NCI-H187 (cell line): Measurements from ENCODE around the gene C14orf119.

ENCODE experiments used
- DNase-seq, 2 experiments: peaks; one replicate each; lab custom pipeline; 2025; lab: John Stamatoyannopoulos, UW

C14orf119 gene

DNA sequence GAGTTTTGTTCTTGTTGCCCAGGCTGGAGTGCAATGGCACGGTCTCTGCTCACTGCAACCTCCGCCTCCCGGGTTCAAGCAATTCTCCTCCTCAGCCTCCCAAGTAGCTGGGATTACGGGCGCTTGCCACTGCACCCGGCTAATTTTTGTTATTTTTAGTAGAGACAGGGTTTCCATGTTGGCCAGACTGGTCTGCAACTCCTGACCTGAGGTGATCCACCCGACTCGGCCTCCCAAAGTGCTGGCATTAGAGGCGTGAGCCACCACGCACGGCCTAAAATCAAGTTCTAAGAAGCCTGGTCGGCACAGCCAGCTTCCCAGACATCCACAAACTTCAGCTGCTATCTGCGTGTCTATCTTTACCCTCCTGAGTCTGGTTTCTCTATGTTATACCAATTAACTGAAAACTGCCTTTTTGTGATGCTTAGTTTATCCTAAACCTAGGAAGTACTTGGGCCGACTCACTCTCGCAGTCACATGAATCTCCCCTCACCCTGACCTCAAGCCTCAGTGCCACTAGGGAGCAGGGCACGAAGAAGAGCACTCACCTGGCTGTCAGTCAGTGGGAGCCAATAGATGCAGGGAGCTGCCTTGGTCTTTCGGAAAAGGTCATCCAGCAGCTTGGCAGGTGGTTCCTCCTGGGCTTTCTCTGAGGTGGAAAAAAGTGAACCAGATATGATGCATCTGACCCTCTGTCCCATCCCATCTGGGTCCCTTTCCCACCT is 34.6 kb upstream of the C14orf119 start:
- no peak for DNase-seq

DNA sequence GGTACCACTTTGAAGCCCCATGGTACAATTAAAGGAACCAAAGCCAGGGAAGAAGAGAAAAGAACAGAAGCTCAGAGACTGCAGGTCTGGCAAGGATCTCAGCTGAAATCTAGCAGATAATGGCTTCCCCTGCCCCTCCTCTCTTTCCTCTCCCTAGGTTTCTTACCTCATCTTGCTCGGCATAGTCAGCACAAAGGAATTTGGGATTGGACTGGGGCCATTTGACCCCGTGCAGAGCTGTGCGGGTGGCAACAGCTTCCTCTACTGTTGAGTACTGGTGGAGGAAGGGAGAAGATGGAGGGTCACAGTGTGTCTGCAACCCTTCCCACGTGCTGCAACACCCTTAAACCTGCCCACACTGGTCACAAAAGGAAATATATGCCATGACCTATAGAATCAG is 33.3 kb upstream of the C14orf119 start:
- no peak for DNase-seq

DNA sequence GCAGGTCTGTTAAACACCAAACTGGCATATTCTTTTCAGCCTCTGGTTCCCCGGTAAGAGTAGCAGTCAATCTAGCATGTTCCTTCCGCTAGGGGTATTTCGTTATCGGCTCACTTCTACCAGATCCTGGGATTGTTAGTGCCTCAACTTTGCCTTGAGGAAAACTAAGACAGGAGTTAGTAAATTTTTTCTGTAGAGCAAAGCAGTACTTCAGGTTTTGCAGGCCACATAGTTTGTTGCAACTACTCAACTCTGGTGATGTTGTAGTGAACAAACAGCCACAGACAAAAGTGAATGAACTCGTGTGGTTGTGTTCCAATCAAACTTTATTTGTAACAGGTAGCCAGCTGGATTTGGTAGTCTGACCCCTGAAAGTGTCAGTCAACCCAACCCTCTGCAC is 31.7 kb upstream of the C14orf119 start:
- no peak for DNase-seq

DNA sequence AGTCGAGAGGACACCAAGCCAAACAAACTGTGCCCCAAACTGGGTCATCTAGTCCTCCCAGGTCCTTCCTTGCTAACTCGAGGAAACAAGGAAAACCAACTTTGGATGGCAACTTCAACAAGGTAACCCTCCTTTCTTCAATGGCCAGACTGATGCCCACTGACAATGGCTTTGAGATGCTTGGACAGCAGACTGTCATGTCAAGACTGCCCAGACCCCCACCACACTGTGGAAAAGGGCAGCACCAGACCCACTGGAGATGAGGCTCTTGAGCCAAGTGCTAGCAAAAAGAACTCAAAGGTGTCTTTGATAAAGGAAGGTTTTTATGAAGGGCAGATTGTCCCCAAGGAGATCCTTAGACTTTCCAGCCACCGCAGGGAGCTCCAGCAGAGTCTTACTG is 28.9 kb upstream of the C14orf119 start:
- no peak for DNase-seq

DNA sequence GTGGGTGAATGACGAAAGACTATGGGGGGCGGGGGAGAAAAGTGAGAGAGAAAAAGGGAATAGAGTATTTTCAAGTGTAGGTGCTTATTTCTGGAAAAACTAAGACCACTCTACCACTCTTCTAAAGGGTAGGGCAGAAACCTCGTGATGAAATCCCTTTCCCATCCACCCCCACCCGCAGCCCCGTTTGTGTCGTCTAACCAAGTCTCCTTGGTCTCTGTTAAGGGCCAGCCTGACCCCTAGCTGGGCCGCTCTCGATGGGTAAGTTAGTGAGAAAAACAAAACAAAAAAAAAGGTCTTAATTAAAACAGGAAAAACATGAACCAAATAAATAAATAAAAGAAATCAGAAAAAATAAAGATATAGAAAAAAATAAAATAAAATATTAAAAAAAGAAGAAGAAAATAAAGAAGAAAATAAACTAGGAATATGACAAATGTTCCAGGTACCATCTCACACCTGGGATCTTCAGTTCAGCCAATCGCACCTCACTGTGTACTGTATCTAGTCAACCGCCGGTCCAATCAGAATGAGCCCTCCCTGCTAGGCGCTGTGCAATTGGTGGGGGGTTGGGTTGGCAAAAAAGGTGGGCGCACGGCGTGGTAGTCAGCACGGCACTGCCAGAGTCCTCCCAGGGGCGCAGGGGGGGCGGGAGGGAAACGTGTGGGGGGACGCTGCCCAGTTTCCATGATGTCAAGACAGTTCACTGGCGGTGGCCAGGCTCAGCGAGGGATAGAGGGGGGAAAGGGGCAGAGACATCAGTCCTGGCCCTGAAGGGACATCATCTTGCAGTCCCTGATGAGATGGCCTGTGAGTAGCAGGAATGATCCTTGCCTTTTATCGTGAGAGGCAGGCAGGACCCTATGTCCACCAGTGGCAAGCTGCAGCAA is 28.2 kb upstream of the C14orf119 start:
- DNase-seq: no peak

DNA sequence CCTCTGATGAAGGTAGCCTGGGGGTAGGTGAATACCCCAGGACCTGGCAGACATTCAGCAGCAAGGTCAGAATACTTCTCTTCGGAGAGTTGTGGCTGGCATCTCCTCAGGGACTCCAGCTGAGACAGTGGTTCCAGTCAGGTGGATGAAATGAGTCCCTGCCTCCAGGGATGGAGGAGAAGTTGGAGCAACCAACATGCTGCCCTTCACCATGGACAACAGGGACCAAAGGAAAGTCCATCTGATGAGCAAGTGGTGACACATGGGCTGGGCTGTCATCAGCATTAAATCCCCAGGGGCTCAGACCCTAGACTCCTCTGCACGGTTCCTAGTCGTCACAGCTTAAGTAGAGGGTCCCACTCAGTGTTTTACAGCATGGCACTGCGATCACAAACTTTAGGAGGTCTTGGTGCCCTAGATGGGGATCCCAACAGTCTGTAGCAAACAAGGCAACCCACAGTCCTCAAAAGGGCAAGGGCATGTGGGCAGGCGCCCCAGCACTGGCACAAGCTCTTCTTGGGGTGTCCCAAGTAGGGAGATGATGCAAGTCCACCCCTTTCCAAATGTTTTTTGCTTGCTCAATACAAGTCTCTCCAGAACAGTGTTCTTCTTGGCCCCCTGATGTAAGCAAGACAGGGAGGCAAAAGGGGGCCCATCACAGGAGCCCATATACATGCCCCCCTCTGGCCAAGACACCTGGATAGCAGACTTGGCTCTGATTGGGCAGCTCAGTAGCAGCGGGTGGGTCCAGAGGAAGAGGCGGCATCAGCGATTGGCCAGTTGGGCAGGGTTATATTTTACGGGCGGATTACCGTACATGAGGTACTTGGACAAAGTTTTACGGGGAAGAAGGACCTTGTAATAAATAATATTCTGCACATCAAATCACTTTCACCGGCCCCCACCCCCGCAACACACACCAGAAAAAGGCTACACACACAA is 27.2 kb upstream of the C14orf119 start:
- no peak for DNase-seq

DNA sequence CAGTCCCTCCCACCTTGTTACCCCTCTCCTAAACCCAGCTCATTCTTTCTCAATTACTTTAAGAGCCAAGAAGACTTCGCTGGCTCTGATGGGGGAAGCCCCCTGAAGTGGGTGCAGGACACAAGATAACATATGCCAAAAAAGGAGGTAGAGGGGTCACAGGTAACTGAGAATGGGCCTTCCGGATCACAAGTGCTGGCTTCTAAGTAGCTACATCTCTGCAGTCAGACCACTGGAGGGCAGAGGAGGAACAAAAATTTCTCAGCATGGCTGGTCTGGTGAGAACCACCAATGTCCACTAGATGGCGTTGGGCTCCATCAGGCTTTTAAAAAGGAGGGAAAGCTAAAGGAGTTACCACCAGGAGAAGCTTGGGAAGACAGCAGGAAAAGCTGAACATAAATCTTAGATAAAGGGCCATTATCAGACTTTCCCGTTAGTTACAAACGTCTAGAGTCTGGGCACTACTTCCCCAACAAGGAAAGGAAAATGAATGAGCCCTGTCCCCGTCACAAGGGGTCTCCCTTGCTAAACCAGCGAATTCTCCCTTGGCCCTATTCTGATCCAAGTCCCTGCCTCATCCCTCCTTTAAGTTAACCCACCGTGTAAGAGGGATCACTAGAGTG is 26.4 kb upstream of the C14orf119 start:
- no peak for DNase-seq

DNA sequence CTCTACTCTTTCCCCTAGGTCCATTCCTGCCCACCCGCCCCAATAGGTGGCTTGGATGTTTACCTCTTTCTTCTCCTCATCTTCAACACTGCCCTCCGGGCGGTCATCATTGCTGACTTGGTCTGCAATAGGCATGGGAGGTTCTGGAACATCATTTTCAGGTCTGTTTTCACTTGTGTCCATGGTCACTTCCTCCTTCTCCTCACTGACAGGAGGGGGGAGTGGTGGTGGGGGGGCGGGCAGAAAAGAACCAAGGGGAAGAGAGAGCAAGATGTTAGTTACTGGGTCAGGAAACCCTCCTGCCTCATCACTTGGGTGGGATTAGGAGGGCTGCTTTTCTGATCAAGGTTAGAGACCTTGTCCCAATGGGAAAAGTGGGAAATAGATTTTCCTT is 25.9 kb upstream of the C14orf119 start:
- DNase-seq: no peak

DNA sequence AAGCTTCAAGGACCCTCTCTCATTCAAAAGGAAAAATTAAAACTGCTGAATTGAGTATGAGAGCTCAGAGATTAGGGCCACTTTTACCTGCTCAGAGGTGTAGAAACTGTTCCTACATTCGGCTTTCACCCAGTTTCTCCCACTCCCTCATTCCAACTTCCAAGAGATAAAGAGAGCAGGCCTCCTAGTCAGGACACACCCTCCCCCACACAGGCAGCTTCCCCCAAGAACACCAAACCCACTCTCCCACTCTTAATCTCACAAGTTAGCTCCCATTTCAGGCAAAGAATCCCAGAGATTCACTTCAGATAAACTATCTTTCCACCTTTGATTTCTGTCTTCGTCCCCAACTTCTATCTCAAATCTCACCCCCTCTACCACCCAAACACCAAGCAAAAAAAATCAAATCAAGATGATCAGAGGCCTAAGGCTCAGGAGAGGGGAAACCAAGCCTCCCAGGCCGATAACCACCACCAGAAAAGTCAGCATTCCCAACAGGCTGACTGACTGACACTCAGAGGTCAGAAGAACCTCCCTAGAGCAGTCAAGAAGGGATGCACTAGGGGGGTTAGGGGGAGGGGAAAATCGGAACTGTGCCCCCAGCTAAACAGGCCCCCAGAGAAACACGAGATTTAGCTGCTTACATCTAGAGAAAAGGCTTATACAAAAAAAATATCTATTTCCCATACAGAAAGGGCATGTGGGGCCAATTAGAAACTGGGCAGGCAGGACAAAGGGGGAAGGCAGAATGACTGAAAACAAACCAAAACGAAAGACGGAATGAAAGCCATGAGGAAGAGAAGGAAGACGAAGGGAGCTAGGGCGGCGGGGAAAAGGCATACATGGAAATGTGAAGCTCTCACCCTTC is 24.8 kb upstream of the C14orf119 start:
- no peak for DNase-seq

DNA sequence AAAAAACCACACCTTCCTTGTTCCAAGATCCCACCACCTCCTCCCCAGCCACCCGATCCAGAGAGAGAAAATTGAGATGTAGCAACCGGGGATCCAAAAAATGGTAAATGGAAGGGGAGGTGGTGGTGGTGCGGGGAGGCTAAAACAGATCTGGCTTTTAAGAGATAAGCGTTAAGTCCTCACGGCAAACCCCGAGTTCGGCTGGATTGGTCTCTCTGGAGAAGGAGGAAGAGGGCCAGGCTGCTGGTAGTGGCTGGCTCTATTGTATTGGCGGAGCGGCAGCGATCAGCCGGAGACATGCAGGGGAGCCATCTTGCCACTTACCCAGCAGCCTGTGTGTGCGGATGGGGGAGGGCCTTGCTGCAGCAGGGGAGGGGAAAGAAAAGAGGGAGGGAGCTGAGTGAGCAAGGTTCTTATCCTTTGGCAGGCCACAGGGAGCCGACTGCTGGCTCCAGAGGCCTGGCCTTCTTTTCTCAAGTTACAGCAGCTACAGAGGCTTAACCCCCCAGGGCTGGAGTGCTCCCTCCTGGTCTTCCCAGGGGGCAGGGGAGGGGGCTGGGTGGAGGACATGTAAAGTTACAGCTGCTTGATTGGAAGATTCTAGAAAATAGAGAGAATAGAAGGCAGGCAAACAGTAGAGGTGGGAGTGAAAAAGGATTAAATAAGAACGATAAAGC is 23.9 kb upstream of the C14orf119 start:
- DNase-seq: no peak

DNA sequence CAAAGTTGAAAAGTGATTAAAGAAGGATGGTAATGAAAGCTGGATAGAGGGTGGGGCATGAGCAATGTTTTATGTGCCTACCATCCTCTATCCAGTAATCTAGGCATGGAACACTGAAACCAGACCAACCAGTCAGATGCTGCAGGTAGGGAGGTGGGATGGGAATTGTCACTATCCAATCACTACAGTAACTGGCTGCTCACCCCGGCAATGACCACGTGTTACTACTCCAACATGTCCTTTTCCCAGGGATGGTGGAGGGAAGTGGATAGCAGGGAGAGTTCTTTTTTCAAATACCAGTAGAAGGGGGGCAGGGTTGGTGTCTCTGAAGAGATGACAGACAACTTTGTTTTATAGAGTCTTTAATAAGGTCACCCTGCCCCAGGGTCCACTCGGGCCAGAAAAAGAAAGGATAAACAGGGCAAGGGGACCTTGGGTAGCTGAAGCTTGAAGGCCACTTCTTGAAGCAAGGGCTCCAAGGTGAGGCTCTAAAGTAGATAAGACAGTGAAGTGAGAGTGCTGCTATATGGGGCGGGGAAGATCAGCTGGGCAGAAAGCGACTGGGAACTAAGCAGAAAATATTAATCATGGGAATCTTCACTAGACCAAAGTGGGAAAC is 23.3 kb upstream of the C14orf119 start:
- no peak for DNase-seq

DNA sequence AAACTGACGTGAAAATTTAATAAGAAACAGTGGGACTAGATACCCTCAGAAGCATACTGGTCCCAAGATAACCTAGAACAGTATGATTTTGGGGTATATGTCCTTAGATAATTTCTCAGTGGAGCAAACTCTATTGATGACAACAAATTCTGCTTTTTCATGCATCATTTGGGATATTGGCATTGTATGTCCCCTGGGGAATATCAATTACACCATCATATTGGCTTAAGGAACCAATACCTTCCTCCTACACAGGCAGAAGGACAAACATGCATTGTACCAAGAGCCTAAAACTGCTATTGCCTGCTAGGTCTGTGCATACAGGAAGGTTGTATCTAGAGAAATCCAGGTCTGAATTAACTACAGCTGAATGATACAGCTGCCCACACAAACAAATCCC is 20.4 kb upstream of the C14orf119 start:
- no peak for DNase-seq

DNA sequence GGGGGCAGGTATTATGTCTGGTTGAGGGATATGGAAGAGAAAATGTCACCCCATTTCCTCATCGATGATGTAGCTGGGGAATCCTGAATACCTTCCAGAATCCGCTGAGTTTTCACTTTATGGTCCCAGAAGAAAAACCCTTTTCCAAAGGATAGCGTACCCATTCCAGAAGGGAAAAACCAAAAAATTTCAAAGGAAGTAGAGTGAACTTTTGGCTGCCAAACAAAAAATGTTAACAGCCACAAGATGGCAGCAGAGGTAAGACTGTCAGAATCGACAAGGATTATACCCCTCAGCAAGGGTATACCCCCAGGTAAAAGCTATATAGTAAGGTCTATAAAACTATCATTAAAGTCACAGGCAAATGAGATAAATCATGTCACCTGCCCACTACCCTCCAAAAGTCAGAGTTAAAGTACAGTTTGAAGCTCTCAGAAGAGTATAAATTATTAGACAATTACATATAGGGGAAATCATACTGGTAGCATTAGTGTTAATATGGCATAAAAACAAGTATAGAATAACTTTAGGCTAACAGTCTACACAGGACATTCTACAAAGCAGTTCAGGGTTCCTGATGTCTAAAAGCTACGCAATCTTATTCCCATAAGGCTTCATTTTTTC is 18.4 kb upstream of the C14orf119 start:
- DNase-seq: no peak

DNA sequence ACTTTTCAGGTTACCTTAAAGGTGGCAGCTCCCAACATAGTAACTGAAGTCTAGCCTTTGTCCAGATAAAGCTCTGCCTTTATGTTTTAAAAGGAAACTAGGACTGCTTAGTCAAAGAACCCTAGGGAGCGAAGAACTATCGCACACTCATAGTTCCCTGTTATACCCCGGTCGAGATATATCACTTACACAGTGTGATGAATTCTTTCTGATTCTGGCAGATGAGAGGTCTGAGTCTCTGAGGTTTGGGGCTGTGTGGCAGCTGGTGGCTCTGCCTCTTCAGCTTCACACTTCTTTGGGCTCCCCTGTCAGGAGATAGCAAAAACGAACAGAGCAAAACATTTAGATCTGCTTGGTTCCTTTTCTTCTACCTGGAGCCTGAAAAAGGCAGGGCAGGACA is 17.3 kb upstream of the C14orf119 start:
- no peak for DNase-seq

DNA sequence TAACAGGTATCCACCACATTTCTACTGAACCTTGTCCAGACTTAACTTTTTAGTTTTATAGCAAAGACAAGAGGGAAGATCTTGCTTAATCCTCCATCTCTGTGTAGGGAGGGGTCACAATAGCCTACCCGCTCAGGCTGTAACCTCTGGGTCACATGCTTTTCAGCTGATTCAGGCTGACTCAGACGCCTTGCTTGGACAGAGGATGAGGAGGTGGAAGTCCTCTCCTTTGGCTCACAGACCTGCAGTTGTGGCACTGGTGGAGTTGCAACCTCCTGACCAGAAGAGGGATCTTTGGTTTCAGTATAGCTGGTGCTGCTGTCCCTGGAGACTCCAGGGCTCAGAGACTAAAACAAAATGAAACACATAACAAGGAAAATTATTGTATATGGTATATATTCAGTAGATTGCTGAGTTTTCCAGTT is 16.6 kb upstream of the C14orf119 start:
- DNase-seq: no peak

DNA sequence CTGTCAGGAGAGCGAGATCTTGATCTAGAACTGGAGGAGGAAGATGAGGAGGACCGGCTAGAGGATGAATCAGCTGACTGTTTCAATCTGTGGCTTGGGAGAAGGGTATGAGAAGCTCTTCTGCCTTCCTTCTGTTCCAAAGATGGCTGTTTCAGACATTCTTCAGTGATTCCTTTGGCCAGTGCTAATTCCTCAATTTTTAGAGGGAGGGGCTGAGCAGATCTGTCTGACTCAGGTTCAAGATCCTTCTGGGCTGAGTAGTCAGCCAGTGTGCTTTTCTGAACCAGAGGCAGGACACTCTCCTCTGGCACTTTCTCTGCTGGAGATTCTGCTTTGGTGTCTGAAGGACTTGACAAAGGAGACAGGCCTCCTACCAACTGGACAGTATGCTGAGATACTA is 15.6 kb upstream of the C14orf119 start:
- no peak for DNase-seq

DNA sequence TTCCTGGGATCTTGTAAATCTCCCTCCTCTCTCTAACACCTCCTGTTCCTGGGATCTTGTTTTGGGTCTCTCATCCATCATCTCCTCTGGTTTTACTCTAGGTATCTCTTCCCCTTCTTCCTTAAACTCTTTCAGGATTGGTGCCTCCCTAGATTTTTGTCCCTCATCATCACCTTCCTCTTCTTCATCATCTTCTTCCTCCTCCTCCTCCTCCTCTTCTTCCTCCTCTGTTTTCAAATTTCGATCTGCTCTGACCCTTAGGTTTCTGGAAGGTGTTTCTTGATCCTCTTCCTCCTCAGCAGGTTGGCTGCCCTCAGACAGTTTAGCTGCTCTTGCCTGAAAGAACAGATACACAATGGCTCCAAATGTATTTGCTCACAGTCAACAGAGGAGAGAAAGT is 14.8 kb upstream of the C14orf119 start:
- no peak for DNase-seq

DNA sequence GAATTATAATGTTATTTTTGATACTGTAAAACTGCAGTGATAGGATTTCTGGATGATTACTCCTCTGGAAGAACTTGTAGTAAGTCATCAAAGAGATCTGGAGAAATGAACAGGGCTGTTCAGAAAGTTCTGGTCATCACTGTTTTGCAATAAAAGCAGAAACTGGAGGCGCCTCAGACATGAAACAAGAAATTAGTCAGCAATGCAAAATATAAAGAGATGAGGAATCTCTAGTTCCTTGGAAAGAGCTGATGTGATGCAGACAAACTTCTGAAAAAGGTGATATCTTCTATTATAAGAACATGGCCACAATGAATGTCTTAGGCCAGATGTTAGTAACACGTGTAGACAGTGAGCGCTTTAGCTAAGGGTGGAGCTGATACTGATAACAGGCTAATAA is 9.8 kb upstream of the C14orf119 start:
- DNase-seq: no peak

DNA sequence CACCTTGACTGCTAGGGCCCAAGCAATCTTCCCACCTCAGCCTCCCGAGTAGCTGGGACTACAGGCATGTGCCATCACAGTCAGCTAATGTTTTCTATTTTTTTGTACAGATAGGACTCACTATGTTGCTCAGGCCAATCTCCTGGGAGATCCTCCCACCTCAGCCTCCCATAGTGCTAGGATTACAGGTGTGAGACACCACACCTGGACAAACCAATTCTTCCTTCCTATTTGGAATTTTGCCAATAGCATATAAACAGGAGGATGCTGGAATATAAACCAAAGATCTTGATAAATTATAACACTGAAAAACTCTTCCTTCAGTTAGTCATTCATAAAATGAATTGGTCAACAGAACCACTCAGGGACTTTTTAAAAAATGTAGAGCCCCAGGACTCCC is 8.7 kb upstream of the C14orf119 start:
- DNase-seq: no peak
